SKM-1 (cell line): Measurements from ENCODE around the gene TFAP2C.

Experiments used
- DNase-seq: peaks from one replicate; lab custom pipeline; 2025; ENCODE audit not compliant: unreplicated experiment; lab: John Stamatoyannopoulos, UW

TFAP2C gene

GRCh38 chr20:56628873-56629463 is at the start of gene TFAP2C:
Gene TFAP2C, plus strand, starts transcription at chr20:56629306. Its CDS starts 239 bp downstream, at chr20:56629545.
- peak; percentile 9 for DNase-seq

GRCh38 chr20:56580226-56580625 is 48.9 kb upstream of the TFAP2C start:
- DNase-seq = no peak

- no peak for DNase-seq
These were observed 47.4 kb upstream of the TFAP2C start for GRCh38 chr20:56581701-56582100.

- peak; percentile 7 for DNase-seq
These were observed 46.6 kb upstream of the TFAP2C start for GRCh38 chr20:56582542-56582941.

GRCh38 chr20:56584916-56585315 is 44.2 kb upstream of the TFAP2C start:
- no peak for DNase-seq

- DNase-seq = no peak
These were observed 41.6 kb upstream of the TFAP2C start for GRCh38 chr20:56587307-56588041.

GRCh38 chr20:56588996-56589395 is 40.1 kb upstream of the TFAP2C start:
- no peak for DNase-seq

- no peak for DNase-seq
These were observed 39.5 kb upstream of the TFAP2C start for GRCh38 chr20:56589633-56590032.

- no peak for DNase-seq
These were observed 38.2 kb upstream of the TFAP2C start for GRCh38 chr20:56590888-56591287.

- no peak for DNase-seq
These were observed 36.9 kb upstream of the TFAP2C start for GRCh38 chr20:56592211-56592610.

GRCh38 chr20:56592817-56593216 is 36.3 kb upstream of the TFAP2C start:
- no peak for DNase-seq

GRCh38 chr20:56595746-56596475 is 33.2 kb upstream of the TFAP2C start:
- DNase-seq = no peak

- DNase-seq = no peak
These were observed 27.9 kb upstream of the TFAP2C start for GRCh38 chr20:56601166-56601565.

GRCh38 chr20:56604673-56605072 is 24.4 kb upstream of the TFAP2C start:
- DNase-seq = no peak

GRCh38 chr20:56605261-56605996 is 23.7 kb upstream of the TFAP2C start:
- DNase-seq = no peak

- no peak for DNase-seq
These were observed 22.7 kb upstream of the TFAP2C start for GRCh38 chr20:56606174-56606945.

GRCh38 chr20:56607061-56607704 is 21.9 kb upstream of the TFAP2C start:
- DNase-seq = no peak

GRCh38 chr20:56608376-56608775 is 20.7 kb upstream of the TFAP2C start:
- no peak for DNase-seq

GRCh38 chr20:56609321-56609720 is 19.8 kb upstream of the TFAP2C start:
- no peak for DNase-seq

GRCh38 chr20:56610098-56610497 is 19.0 kb upstream of the TFAP2C start:
- DNase-seq = no peak
